Iris pigment epithelial cell (primary cell): ENCODE measurements around the gene FAM114A2.

Experiments used
- DNase-seq: peaks from one replicate; pipeline ENCODE4 v3.0.0-alpha.2; 2011; ENCODE audit warnings: low read depth

FAM114A2 gene

GRCh38 chr5:153983885-153984284 lies 54.8 kb downstream of the FAM114A2 start:
- DNase-seq = no peak

DNA sequence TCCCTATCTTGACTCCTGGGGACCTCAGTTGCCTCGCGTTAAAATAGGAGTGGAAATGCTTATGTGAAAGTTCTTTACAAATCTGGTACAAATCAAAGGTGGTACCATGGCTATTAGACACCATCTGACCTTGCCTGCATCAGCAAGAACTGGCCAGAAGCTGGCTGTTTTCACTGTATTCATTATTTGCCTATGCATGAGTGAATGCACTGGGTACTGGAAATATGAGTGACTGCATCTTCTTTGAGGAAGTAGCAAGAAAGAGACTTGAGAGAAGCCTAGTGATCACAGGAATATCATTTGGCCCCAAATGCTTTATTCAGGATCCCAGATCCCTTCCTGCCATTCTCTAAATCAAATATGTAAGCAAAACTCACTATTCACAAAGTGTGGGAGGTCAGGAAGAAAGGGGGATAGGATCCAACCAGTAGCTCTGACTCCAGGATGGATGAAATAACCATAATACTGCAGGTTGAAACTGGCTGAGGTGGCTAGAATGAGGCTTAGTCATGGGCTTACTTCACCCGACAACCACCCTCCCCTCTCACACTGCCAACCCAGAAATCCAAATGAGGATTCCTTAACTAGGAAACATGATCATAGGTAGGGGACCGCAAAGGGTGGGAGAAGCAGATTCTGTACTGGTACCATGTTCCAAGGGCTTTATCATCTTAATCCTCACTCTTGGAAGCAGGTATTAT lies 56.7 kb downstream of the FAM114A2 start:
- DNase-seq = no peak

DNA sequence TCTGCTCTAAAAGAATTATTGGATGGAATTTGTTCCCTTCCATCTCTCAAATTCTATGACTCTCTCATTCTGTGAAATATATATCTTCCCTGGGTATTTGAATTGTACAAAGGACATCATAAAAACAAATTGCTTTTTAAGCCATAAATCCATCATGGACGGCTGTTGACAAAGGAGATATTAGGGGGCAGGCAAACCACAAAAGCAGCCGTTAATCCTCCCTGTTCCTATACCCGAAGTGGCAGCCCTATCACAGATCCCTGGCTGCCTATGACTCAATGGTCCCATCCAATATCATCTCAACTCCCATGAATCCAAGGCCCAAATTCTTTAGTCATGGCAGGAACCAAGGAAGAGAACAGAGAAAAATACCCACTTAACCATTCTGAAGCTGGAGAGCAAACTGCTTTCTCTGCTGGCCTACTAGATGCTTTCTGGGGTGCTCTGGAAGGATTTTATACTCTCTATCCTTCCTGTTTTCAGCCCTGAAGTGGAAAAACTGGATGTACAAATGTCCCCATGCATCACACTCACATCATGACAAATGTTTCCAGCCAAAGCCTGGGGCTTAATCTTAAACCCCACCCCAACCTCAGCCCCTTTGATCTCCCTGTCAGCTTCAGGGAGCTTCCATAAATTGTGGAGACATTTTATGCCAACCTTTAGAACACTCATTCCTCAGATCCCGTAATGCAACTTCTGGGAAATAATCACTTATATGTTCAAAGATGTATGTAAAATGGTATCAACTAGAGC lies 59.5 kb downstream of the FAM114A2 start:
- no peak for DNase-seq

GRCh38 chr5:153974813-153975163 lies 63.9 kb downstream of the FAM114A2 start:
- DNase-seq = no peak

- peak; percentile 52 for DNase-seq
Measured at GRCh38 chr5:153974131-153974812, 64.4 kb downstream of the FAM114A2 start.

DNA sequence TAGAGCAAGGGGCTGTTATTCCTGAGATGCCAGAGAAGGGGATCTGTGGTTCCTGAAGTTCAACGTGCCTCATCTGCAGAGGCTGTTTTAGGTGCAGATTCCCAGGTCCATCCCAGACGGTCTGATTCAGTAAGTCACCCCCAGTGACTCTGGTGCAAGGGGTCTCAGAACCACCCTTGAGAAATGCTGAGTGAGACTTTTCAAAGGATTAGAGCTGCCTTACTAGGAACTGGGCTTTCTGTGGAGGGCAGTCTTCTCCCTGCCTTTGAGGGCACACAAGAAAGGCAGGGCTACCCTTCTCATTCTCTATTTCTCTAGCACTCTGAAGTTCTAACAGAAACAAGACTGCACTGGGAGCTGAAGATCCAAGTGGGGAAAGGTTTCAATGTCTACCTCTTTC lies 66.5 kb downstream of the FAM114A2 start:
- DNase-seq = no peak

- no peak for DNase-seq
Measured at GRCh38 chr5:153970496-153970895, 68.2 kb downstream of the FAM114A2 start.

DNA sequence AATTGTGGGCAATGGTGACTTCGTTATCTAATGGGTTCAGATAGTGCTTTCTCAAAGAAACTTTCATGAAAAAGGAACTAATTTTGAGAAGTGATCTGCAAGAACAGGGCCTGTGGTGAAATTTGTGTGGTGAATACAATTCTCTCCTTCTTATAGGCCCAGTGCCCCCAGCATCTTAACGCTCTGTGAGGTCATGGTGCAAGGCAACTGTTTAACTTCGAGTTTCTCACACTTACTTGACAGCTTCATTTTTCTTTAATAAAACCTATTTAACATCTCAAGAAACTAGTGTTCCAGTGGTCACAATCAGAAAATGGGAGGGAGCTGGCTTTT lies 69.2 kb downstream of the FAM114A2 start:
- DNase-seq = no peak

DNA sequence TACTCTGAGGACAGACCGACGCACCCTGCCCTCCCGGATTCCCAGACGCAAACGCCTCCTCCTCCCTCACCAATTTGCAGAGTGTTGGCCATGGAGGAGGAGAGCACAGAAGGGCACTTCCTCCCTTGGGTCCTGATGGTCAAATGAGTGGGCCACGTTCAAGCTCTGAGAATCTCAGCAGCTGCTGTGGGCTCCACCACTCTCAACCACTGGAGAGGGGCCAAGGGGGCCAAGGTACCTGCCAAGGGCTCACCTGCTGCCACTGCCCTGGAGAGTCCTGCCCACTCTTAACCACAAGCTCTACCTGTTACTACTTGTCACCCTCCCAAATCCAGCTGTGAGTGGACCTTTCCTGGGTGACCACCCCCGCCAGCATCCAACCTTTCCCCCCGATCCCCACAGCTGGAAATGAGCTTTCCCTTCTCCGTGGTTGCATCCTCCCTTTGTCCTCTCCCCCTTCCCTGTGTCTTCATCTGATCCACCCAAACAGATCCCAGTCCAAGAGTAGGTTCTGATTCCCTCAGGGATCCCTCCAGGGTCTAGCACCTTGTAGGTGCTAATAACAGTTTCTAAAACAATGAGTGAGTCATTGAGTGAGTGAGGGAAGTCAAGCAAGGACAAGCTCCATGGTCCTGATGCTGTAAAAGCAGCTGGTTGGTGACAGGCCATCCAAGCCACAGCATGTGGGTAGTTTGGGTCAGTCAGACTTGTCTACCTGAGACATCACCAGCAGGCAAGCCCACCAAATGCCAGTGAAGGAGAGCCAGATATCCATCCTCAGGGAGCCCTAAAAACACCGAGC lies 69.7 kb downstream of the FAM114A2 start:
- DNase-seq = no peak

- peak; percentile 44 for DNase-seq
Measured at GRCh38 chr5:153964880-153965645, 73.6 kb downstream of the FAM114A2 start.

GRCh38 chr5:153964191-153964879 lies 74.4 kb downstream of the FAM114A2 start:
- DNase-seq = no peak

DNA sequence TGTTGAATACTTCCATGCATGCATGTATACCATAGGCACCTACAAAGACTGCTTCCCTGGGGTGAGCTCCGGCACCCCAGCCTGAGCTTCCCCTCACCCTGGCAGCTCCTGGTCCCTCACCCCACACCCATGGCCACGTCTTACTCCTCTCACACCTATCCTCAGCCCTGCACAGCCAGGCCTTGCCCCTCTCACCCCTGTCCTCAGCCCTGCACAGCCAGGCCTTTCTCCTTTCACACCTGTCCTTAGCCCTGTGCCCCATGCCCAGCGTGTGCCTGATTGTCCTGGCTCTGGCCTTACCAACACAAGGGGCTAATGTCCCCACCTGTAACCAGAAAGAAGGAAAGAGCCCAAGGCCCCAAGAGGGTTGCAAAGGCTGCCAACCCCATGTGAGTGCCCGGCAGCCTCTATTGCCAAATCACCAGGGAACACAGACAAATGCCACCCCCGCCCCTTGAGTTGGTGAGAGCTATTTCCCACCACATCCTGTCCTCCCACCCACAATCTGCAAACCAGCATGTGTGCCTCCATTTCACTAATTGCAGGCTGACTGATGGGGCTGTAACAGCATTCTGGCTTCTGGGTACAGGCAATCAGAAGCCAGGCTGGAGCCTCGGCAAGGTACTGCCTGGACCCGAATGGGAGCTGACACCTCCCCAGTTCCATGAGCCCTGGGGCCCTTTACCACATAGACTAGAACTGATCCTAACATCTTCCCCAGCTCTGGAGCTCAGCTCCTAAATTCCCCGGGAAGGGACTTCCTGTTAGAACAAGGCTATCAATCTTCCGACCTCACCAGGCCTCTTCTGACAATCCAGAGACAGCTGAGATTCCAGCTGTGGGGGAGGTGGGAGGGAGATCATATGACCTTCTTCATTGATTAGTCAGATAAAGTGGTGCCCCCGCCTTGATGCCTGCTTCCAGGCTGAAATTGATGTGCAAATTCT lies 78.2 kb downstream of the FAM114A2 start:
- DNase-seq = no peak

DNA sequence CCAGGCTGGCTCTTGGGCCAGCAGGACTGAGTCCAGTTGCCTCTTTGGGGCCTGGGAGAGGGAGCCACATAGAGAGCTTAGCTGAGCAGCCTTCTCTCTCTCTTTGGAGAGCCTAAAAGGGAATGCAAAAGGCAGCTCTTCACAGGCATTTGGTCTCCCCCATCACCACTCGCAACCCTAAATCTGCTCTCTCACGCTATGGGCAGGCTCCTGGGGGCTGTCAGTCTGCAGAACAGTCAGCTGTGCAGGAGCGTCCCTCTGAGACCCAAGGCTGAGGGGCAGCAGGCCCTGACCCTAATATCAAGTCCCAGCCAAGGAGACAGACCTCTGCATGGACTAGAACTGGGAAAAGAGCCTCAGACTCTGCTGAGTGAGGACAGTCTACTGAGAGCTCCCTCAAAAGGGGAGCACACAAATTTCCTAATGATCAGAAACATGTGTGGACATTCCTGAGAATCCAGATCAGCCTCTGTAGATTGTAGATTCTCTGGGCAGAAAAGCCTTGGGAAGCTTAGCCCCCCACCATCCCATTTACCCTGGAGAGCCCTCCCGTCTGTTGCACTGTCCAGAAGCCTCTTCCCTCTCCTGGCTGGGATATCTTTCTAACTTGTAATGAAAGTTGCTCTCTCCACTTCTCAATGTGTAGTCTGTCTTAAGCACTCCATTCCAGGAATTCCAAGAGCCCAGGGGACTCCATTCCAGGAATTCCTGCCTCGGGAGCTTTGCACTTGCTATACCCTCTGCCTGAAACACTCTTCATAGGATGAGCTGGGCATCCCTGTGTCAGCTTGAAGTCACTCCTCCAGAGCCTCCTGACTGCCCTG lies 79.4 kb downstream of the FAM114A2 start:
- peak; percentile 23 for DNase-seq

- DNase-seq = no peak
Measured at GRCh38 chr5:153957205-153957604, 81.5 kb downstream of the FAM114A2 start.

DNA sequence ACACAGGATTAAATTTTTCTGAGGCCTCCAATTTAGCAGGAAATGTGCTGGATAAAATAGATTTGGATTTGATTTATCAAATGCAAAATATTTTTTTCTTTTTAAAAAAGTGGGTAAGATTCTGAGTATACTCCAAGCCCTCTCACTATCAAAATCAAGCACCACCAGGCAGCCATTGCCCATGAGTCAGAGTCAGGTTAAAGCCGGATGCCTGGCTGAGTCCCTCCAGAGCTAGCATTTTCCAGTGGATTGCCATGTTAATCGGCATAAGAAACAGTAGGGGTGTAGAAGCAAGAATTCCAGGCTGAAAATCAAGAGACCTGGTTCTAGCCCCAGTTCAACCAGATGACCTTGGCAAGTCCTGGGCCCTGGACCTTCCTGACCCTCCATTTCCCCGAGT lies 85.3 kb downstream of the FAM114A2 start:
- no peak for DNase-seq

- DNase-seq = no peak
Measured at GRCh38 chr5:153952893-153953292, 85.8 kb downstream of the FAM114A2 start.

GRCh38 chr5:153952057-153952456 lies 86.7 kb downstream of the FAM114A2 start:
- DNase-seq = no peak

DNA sequence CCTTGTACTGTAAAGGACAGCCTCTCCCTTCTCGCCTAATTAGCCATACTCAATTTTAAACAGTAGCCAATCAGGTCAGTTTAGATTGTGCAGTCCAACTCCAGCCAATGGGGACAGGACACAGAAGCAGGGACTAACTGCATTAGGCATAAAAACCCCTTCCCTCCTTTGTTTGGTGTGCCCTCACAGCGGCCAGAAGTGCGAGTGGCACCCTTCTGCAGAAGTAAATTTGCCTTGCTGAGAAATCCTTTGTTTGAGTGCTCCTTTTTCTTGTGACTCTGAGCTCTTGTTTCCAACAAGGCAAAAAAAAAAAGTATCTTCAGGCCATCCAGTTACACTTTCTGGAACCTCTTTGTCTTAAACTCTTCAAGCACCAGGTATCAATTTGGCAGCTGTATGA lies 97.4 kb downstream of the FAM114A2 start:
- no peak for DNase-seq
